Stimulated activated naive CD4-positive, alpha-beta T cell treated with Interleukin-2 at 50 U/mL for 16 hours (primary cell): ENCODE measurements around the gene SLC25A45.
"Not testable (repeated sequence)": the region's sequence is repeated elsewhere in the genome, so short reads cannot be mapped to it uniquely, and the experiment has no call there.

Experiments
- DNase-seq: peaks from one replicate; lab custom pipeline; 2025; lab: John Stamatoyannopoulos, UW

The SLC25A45 gene

DNA sequence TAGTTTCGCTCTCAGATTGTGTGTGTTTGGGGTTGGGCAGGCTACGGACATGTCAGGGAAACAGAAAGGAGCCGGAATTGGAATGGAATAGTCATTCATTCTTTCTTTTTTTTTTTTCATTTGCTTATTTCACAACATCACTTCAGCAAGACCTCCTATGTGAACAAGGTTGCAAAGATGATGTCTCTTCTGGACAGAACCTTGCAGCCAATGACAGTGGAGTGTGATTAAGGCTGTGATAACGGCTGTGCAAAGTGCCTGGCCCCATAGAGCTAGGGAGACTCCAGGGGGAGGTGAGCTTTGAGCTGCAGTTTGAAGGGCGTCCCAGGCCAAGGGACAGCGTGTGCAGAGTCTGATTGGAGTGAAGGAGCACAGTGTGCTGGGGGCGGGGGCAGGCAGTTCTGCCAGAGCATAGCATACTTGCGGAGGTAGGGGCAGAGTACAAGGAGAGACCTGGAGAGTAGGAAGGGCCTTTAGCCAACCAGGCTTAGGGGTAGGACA, 24.5 kb downstream of the SLC25A45 start:
- no peak for DNase-seq

GRCh38 chr11:65356394-65356972, 26.0 kb downstream of the SLC25A45 start:
- no peak for DNase-seq

DNA sequence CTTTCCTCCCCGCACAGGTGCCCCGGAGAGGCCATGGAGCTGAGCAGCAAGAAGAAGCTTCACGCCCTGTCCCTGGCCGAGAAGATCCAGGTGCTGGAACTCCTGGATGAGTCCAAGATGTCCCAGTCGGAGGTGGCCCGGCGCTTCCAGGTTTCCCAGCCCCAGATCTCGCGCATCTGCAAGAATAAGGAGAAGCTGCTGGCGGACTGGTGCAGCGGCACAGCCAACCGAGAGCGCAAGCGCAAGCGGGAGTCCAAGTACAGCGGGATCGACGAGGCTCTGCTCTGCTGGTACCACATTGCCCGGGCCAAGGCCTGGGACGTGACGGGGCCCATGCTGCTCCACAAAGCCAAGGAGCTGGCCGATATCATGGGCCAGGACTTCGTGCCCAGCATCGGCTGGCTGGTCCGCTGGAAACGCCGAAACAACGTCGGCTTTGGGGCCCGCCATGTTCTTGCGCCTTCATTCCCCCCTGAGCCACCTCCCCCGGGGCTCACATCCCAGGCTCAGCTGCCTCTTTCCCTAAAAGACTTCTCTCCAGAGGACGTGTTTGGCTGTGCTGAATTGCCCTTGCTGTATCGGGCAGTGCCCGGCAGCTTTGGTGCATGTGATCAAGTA, 26.6 kb downstream of the SLC25A45 start:
- DNase-seq = no peak

GRCh38 chr11:65355013-65355775, 27.3 kb downstream of the SLC25A45 start:
- peak; percentile 56 for DNase-seq

DNA sequence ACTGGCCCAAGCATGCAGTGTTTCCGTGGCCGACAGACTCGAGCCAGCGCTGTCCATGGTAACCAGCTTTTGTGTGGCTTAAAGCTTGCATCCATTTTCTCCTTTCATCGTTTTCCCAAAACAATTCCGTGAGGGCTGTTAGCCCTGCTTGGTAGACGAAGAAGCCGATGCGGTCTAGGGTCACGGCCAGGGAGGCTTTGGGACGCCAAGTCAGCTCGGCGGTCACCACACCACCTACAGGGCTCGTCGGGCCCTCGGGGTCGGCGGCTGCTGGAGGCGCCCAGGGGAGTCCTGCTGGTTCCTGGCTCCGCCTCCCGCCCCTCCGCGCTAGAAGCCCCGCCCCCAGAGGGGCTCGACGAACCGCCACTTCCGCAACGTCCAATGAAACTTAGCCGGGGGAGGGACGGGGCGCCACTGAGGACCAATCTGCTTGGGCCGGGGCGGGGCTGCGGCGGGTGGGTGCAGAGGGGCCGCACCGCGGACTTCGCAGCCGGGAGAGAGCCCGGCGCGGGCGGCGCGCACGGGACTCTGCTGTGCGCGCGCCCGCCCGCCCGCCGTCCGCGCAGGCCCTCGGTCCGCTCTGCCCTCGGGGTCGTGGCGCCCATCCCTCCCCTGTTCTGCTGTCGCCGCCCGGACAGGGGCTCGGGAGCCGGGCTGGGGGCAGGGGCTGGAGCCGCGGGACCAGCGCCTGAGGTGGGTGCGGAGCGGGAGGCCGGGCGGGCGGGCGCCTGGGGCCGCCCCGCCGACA, 28.0 kb downstream of the SLC25A45 start, which contains the start of gene TIGD3:
TSS of gene TIGD3 (plus strand) at position 487 of the 748 bp plus-strand sequence. CDS start 1,058 bp downstream, outside the sequence.
- DNase-seq = peak; percentile 97

DNA sequence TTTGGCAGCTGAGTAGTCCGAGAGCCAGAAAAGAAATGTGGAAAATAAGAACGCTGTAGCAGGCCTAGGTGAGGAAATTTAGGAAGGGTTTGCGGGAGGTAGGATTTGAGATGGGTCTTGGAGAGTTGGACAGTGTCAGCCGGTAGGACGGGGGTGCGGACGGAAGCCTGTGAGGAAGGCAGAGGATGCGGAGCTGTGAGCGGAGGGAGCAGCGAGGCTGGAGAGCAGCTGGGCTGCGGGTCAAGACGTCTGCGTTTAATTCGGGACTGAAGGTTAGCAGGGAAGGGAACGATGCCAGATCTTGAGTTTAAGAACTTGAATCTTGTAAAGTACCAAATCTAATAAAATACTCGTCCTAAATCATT, 28.6 kb downstream of the SLC25A45 start:
- DNase-seq = no peak

DNA sequence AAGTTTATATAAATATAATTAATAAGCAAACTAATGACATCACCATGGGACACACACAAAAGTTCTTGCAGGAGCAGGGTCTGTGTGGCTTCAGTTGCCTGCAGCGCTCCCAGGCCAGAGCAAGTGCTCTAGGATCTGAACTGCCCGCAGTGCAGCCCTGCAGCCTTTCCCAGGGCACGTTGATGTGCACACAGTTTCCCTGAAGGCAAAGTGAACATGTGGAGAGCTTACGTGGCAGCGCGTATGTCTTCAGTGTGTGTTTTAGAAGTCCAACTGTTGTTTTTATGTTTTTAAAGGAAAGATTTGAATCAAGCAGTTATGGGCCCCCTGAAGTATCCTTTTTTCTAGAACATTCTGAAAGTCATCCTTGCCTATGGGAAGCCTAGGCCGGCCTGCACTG, 29.1 kb downstream of the SLC25A45 start:
- no peak for DNase-seq

GRCh38 chr11:65352783-65353182, 29.7 kb downstream of the SLC25A45 start:
- DNase-seq = no peak

GRCh38 chr11:65351511-65351910, 30.9 kb downstream of the SLC25A45 start:
- no peak for DNase-seq

DNA sequence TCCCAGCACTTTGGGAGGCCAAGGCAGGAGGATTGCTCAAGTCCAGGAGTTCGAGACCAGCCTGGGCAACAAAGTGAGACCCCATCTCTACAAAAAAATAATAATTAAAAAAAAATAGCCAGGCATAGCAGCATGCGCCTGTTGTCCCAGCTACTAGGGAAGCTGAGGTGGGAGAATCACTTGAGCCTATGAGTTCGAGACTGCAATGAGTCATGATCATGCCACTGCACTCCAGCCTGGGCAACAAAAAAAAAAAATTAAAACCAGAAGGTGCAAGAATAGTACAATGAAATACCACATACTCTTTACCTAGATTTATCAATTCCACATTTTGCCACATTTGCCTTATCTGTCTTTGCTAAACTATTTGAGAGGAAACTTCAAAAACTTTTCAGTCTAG, 40.6 kb downstream of the SLC25A45 start:
- DNase-seq = no peak

DNA sequence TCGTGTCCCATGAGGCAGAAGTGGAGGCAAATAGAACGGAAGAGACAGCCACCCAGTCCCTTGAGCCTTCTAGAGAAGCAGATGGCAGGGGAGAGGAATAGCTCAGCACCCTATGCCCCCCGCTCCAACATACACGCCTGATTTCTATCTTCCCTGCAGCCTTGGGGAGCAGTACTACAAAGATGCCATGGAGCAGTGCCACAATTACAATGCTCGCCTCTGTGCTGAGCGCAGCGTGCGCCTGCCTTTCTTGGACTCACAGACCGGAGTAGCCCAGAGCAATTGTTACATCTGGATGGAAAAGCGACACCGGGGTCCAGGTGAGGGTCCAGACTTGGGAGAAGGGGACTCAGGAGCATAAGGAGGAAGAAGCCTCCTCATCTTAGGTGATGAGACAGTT, 42.2 kb downstream of the SLC25A45 start:
- DNase-seq = no peak

GRCh38 chr11:65338676-65339075, 43.8 kb downstream of the SLC25A45 start:
- no peak for DNase-seq

DNA sequence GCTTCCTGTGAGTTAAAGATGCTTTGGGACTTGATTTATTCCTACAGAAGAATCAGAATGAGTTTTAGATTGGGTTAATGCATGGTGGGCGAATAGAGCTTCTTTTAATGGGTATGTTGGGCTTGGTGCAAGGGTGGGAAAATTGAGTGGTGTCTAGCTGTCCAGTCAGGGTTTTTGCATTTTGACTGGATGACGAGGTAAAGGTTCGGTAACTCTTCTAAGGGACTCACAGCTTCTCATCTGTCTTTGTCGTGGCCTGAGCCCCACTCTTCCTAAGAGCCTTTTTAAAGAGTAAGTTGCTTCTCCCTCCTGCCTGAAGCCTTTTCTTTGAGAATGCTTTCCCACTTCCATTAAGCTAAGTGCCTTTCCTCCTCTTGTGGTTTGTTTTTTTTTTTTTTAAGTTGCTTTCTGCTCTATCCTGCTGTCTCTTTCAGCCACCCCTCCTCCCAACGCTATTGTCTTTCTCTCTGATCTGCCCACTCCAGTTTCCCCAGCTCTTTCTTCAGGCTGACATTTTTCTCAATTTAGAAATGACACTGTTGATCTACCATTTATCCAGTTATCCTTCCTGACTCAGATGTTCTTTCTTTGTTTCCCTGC, 47.6 kb downstream of the SLC25A45 start:
- DNase-seq = no peak

DNA sequence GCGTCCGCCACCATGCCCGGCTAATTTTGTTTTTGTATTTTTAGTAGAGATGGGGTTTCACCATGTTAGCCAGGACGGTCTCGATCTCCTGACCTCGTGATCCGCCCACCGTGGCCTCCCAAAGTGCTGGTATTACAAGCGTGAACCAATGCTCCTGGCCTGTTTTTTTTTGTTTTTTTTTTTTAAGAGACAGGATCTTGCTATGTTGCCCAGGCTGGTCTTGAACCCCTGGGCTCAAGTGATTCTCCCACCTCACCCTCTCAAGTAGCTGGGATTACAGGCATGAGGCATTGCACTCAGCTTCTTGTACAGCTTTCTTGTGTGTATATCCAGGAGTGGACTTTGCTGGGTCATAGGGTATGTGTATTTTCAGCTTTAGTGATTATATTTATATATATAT, 49.9 kb downstream of the SLC25A45 start:
- DNase-seq = not testable (repeated sequence)

- no peak for DNase-seq
These were observed 51.9 kb downstream of the SLC25A45 start for GRCh38 chr11:65330544-65330943.

- peak; percentile 80 for DNase-seq
These were observed 52.5 kb downstream of the SLC25A45 start for GRCh38 chr11:65329944-65330403.

- DNase-seq = no peak
These were observed 53.0 kb downstream of the SLC25A45 start for GRCh38 chr11:65329478-65329877.

DNA sequence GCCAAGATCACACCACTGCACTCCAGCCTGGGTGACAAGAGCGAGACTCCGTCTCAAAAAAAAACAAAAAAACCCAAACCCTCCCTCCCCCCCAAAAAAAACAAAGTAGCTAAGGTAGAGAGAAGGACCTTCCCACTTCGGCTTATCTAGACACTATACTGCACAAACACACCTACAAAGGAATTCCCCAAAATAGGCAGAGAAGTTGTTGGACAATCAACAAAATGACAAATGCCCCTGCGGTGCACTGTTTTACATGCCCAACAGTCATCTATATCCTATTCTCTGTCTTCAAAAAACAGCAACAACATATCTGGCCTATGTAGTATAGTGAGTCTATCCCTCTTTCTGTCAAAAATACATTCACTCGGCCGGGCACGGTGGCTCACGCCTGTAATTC, 55.4 kb downstream of the SLC25A45 start:
- no peak for DNase-seq

- DNase-seq = no peak
These were observed 57.0 kb downstream of the SLC25A45 start for GRCh38 chr11:65325435-65325834.
